KMS-11 (cell line): ENCODE results near the gene ECPAS.
"Not testable (repeated sequence)": the region's sequence is repeated elsewhere in the genome, so short reads cannot be mapped to it uniquely, and the experiment has no call there.

Experiments
- H2AFZ ChIP-seq: fragments of 200-600 bp; sonication (generic); 2 replicates; pipeline ENCODE4 v1.6.1; 2016; ENCODE audit warnings: antibody characterized with exemption, mixed run types, low read depth
- H3K27ac ChIP-seq: fragments of 200-600 bp; sonication (generic); 2 replicates; pipeline ENCODE4 v1.6.1; 2016; ENCODE audit warnings: mild to moderate bottlenecking, mixed run types
- H3K27me3 ChIP-seq: fragments of 200-600 bp; sonication (generic); 2 replicates; pipeline ENCODE4 v1.6.1; 2017; ENCODE audit warnings: mild to moderate bottlenecking, low read depth, mixed run types, moderate library complexity; ENCODE audit not compliant: insufficient read depth
- H3K36me3 ChIP-seq: fragments of 200-600 bp; sonication (generic); 2 replicates; pipeline ENCODE4 v1.6.1; 2017; ENCODE audit warnings: mild to moderate bottlenecking, mixed run types; ENCODE audit not compliant: insufficient read depth
- H3K4me1 ChIP-seq: fragments of 200-600 bp; sonication (generic); 2 replicates; pipeline ENCODE4 v1.6.1; 2016; ENCODE audit warnings: mild to moderate bottlenecking, low read depth, mixed run types; ENCODE audit not compliant: poor library complexity, severe bottlenecking
- H3K4me2 ChIP-seq: fragments of 200-600 bp; sonication (generic); 2 replicates; pipeline ENCODE4 v1.7.0; 2016; ENCODE audit warnings: mild to moderate bottlenecking, mixed run types
- H3K4me3 ChIP-seq: fragments of 200-600 bp; sonication (generic); IDR thresholded peaks from 2 replicates; pipeline ENCODE4 v1.6.1; 2017; ENCODE audit warnings: low read depth, low read length, mixed read lengths; ENCODE audit not compliant: insufficient read depth
- H3K79me2 ChIP-seq: fragments of 200-600 bp; sonication (generic); 2 replicates; pipeline ENCODE4 v1.6.1; 2016; ENCODE audit warnings: low read depth, mixed run types; ENCODE audit not compliant: insufficient read depth
- H3K9ac ChIP-seq: fragments of 200-600 bp; sonication (generic); 2 replicates; pipeline ENCODE4 v1.6.1; 2016; ENCODE audit warnings: mild to moderate bottlenecking, mixed run types
- H4K20me1 ChIP-seq: fragments of 200-600 bp; sonication (generic); 2 replicates; pipeline ENCODE4 v1.6.1; 2016; ENCODE audit warnings: mild to moderate bottlenecking, mixed run types; ENCODE audit not compliant: insufficient read depth
- TF ChIP-seq, protein P1 (sequence below): fragments of 200-600 bp; sonication (generic); conservative IDR thresholded peaks from 2 replicates; pipeline ENCODE4 v1.6.1; 2017; ENCODE audit warnings: low read depth, mild to moderate bottlenecking, antibody characterized with exemption, low read length, moderate library complexity, mixed read lengths

ECPAS gene

GRCh38 chr9:111348821-111349271 is 135.3 kb downstream of the ECPAS start:
- Histone ChIP-seq H3K36me3 (no peaks in the 10 kb centered on the region), H2AFZ (no peak overlapping the region), H3K4me3 (no peak overlapping the region), H3K27ac (no peak overlapping the region), H3K9ac (no peak overlapping the region), H3K4me2 (no peak overlapping the region), H3K27me3 (no peaks in the 10 kb centered on the region), H3K4me1 (peaks cover 9% of the 10 kb centered on the region), H4K20me1 (no peaks in the 10 kb centered on the region), H3K79me2 (no peaks in the 10 kb centered on the region)
- TF ChIP-seq, protein P1, sequence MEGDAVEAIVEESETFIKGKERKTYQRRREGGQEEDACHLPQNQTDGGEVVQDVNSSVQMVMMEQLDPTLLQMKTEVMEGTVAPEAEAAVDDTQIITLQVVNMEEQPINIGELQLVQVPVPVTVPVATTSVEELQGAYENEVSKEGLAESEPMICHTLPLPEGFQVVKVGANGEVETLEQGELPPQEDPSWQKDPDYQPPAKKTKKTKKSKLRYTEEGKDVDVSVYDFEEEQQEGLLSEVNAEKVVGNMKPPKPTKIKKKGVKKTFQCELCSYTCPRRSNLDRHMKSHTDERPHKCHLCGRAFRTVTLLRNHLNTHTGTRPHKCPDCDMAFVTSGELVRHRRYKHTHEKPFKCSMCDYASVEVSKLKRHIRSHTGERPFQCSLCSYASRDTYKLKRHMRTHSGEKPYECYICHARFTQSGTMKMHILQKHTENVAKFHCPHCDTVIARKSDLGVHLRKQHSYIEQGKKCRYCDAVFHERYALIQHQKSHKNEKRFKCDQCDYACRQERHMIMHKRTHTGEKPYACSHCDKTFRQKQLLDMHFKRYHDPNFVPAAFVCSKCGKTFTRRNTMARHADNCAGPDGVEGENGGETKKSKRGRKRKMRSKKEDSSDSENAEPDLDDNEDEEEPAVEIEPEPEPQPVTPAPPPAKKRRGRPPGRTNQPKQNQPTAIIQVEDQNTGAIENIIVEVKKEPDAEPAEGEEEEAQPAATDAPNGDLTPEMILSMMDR = no peak

GRCh38 chr9:111334318-111334863 is 149.8 kb downstream of the ECPAS start:
- H4K20me1 ChIP-seq, H3K27me3 ChIP-seq, H3K9ac ChIP-seq, H3K36me3 ChIP-seq, H3K79me2 ChIP-seq, H2AFZ ChIP-seq, H3K4me3 ChIP-seq, H3K27ac ChIP-seq, H3K4me1 ChIP-seq, H3K4me2 ChIP-seq: not testable (repeated sequence)

DNA sequence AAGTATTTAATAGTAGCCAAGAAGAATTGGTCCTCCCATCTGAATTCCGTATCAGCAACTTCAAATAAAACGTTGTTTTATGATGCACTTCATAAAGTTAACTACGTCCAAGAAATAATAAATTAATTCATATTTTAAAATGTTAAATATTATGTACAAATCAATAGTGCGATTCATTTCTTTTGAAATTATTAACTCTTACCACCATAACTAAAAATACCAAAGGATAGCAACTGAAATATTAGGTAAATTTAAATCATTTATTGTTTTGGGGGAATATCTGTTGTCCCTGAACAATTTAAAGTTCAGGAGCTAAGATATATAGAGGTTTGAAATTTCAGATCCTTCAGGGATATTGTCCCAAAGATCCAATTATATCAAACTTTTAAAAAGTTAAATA is 154.1 kb downstream of the ECPAS start, which contains the start of gene OR2K2:
OR2K2 (minus strand) TSS at position 101 of the 400 bp plus-strand sequence. CDS start 1,791 bp downstream, outside the sequence.
- TF ChIP-seq, protein P1 = no peak
- Histone ChIP-seq H3K9ac (no peak within 1 kb of the TSS), H3K36me3 (no peaks in the 10 kb centered on the region), H3K79me2 (no peaks in the 10 kb centered on the region), H3K4me1 (no peaks in the 10 kb centered on the region), H3K27me3 (no peaks in the 10 kb centered on the region), H2AFZ (no peak within 1 kb of the TSS), H3K4me3 (no peak within 1 kb of the TSS), H4K20me1 (no peaks in the 10 kb centered on the region), H3K27ac (no peak within 1 kb of the TSS), H3K4me2 (no peak within 1 kb of the TSS)

DNA sequence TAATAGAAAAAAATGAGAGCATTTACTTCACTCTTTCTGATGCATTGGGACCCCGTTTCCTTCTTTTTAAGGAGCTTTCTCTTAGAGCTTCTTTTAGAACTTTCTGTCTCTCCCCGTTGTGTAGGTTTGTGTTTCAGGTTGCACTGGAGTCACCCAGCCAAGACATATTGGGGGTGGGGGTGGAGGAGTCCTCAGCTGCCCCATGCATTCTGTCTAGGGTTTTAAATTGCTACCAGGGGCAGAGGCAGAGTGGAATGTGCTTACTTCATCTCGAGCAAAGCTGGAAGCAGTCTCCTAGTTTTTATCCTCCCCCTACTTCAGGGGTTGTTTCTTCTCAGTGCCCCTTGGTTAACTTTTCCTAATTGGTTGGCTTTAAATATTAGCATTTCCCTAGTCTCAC is 163.6 kb downstream of the ECPAS start:
- H3K4me1 ChIP-seq = no peaks in the 10 kb centered on the region
- no peaks in the 10 kb centered on the region for H3K79me2 ChIP-seq
- TF ChIP-seq, protein P1 = no peak
- no peaks in the 10 kb centered on the region for H4K20me1 ChIP-seq
- no peak overlapping the region for H3K4me3 ChIP-seq
- H3K9ac ChIP-seq = no peak overlapping the region
- no peak overlapping the region for H3K27ac ChIP-seq
- H3K36me3 ChIP-seq = no peaks in the 10 kb centered on the region
- H2AFZ ChIP-seq = no peak overlapping the region
- H3K27me3 ChIP-seq = no peaks in the 10 kb centered on the region
- H3K4me2 ChIP-seq = no peak overlapping the region

DNA sequence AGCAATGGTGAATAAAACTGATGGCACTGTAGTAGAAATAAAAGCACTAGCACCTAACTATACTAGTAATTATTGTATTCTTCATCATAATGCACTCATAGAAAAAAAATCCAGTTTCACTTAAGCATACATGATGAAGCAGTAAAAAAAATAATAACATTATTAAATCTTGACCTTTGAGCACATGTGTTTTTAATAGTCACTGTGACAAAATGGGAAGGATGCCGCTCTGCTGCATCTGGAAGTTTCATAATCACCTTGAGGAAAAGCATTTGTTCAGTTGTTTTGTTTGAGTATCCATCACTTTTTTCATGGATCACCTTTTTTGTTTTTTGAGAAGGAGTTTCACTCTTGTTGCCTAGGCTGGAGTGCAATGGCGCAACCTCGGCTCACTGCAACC is 167.4 kb downstream of the ECPAS start:
- TF ChIP-seq, protein P1 = no peak
- Histone ChIP-seq H3K27me3 (no peaks in the 10 kb centered on the region), H3K79me2 (no peaks in the 10 kb centered on the region), H3K27ac (no peak overlapping the region), H2AFZ (no peak overlapping the region), H3K4me2 (no peak overlapping the region), H3K4me1 (no peaks in the 10 kb centered on the region), H3K36me3 (no peaks in the 10 kb centered on the region), H4K20me1 (no peaks in the 10 kb centered on the region), H3K9ac (no peak overlapping the region), H3K4me3 (no peak overlapping the region)
